Uterus (tissue), 2 donors: ENCODE results near the gene DNAAF9.

Source experiments
- CTCF ChIP-seq, 4 experiments: fragments of 200-600 bp in 2 of 4; fragments of 450-650 bp in 2 of 4; sonication (generic) in 2 of 4; IDR thresholded peaks; one replicate each; pipeline ENCODE4 v1.5.1; 2016 to 2019; ENCODE audit warnings: antibody characterized with exemption in 4 of 4, mild to moderate bottlenecking in 2 of 4, moderate library complexity in 1 of 4
- POLR2A ChIP-seq, 2 donors: fragments of 450-650 bp; IDR thresholded peaks; one replicate each; pipeline ENCODE4 v1.6.1; 2016; ENCODE audit warnings: antibody characterized with exemption in 2 of 2, mild to moderate bottlenecking in 1 of 2, moderate library complexity in 1 of 2

- no peak for TF ChIP-seq POLR2A (IDR thresholded peaks at IDR 0.05)
- TF ChIP-seq CTCF (IDR thresholded peaks at IDR 0.05): no peak
Observed at GRCh38 chr20:3367089-3367488, 40.4 kb downstream of the DNAAF9 start.
